Measurements from ENCODE around the gene ADARB1. TPM values are rescaled to one million over a fixed set of nuclear protein-coding genes. Genes with fewer than 3 reads are reported as not detected.

ADARB1 gene
- polyA plus RNA-seq, 1 of the 3 experiments (the other 2 are of a cell fraction) = 7.8 TPM

DNA sequence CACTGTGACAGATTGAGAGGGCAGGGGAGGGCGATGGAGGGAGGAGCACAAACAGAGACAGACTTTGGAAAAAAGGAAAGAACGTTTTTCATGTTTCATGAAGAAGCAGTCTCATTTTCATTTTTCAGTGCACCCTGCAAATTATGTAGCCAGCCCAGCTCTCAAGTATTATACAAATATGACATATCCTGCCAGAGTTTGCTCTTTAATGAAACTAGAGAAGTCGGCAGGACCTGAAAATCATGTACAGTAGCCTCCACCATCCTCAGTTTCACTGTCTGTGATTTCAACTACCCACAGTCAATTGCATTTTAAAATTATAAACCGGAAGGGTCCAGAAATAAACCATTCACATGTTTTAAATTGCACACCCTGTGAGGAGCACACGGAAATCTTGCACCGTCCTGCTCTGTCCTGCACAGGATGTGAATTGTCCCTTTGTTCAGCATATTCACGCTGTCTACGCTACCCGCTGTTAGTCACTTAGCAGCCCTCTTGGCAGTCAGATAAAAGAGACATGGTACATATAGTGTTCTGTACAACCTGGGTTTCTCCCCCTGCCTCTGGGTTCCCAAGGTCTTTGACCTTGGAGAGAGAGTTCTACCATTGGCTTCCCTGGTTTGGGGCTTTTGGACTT lies 13.6 kb upstream of the ADARB1 start:
- CTCF ChIA-PET = interaction anchor here (1.0 kb wide), 1 partner anchor 9 kb away, joined by 3 read pairs; no protein-coding TSS in a partner anchor

DNA sequence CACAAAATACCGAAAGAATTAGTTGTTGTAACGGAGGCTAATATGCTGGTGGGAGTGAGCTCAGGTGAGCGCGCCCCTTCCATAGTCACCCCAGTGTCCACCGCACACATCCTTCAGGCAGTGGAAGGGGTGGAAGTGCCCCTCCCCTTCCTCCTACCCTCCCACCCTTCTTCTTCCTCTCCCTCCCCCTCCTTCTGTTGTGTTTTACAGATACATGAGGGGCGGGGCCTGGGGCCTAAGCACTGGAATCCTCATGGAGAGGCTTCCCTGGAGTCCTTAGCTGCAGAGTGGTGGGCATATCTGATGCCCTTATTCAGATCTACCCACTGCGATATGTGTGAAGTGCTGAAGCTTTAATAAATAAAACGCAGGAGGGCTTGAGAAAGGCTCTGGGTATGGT lies 10.3 kb upstream of the ADARB1 start:
- ChIA-PET POLR2A (no interaction called here), CTCF (interaction anchor here (1.1 kb wide), 1 partner anchor 11 kb away, joined by 3 read pairs; no protein-coding TSS in a partner anchor)
- Histone ChIP-seq H3K79me2 (ENCODE audit: insufficient read depth) (no peaks in the 10 kb centered on the region), H2AFZ (ENCODE audit: low read depth) (no peak overlapping the region), H3K4me2 (no peak overlapping the region), H3K27ac (ENCODE audit: low read depth in 2 of 2, low read length in 1 of 2) (no peak overlapping the region), H3K9me2 (no peaks in the 10 kb centered on the region), H3K4me3 (ENCODE audit: low read depth in 2 of 2, low read length in 1 of 2) (no peak overlapping the region), H3F3A (replicated peaks; ENCODE audit: insufficient read depth) (no peaks in the 10 kb centered on the region), H3K36me3 (replicated peaks in 1 of 2; ENCODE audit: control insufficient read depth in 1 of 2, insufficient read depth in 2 of 2, low read length in 1 of 2) (no peaks in the 10 kb centered on the region), H3K4me1 (ENCODE audit: control insufficient read depth in 1 of 2, insufficient read depth in 2 of 2, low read depth in 1 of 2, low read length in 1 of 2) (peaks cover 0 to 14% of the 10 kb centered on the region in 2 experiments; a peak in 2 of 4 replicates), H4K20me1 (ENCODE audit: insufficient read depth) (no peaks in the 10 kb centered on the region), H3K9ac (no peak overlapping the region), H3K27me3 (ENCODE audit: insufficient read depth) (no peaks in the 10 kb centered on the region), H3K9me3 (no peaks in the 10 kb centered on the region)
- WGBS (ENCODE audit: low lambda C conversion rate) = 87% methylated on average over 8 of the region's 8 CpGs
- no peak for DNase-seq
- TF ChIP-seq ELF1 (IDR thresholded peaks at IDR 0.05) (no peak), CHD2 (IDR thresholded peaks at IDR 0.05; ENCODE audit: low read length, partially characterized antibody) (no peak), FOXM1 (IDR thresholded peaks at IDR 0.05; ENCODE audit: low read depth) (no peak), GABPA (IDR thresholded peaks at IDR 0.05; ENCODE audit: low read depth) (no peak), SMC3 (IDR thresholded peaks at IDR 0.05; ENCODE audit: low read depth, low read length) (no peak), JUND (IDR thresholded peaks at IDR 0.05) (no peak), SIN3A (IDR thresholded peaks at IDR 0.05; ENCODE audit: borderline replicate concordance, low read depth, low read length) (no peak)

More for the DNA sequence above, 13.6 kb upstream of the ADARB1 start:
- no peak overlapping the region for H2AFZ ChIP-seq (ENCODE audit: low read depth)
- no peaks in the 10 kb centered on the region for H3K36me3 ChIP-seq (replicated peaks in 1 of 2; ENCODE audit: control insufficient read depth in 1 of 2, insufficient read depth in 2 of 2, low read length in 1 of 2)
- TF ChIP-seq MAX (IDR thresholded peaks at IDR 0.05; ENCODE audit: low read depth) (no peak), SMC3 (IDR thresholded peaks at IDR 0.05; ENCODE audit: low read depth, low read length) (no peak), YY1 (IDR thresholded peaks at IDR 0.05; ENCODE audit: low read depth) (no peak)
- no peak overlapping the region for H3K27ac ChIP-seq (ENCODE audit: low read depth in 2 of 2, low read length in 1 of 2)
- H3K9ac ChIP-seq = no peak overlapping the region
- no peaks in the 10 kb centered on the region for H4K20me1 ChIP-seq (ENCODE audit: insufficient read depth)
- WGBS (ENCODE audit: low lambda C conversion rate) = 73% methylated on average over 9 of the region's 9 CpGs
- no peak overlapping the region for H3K4me3 ChIP-seq (ENCODE audit: low read depth in 2 of 2, low read length in 1 of 2)
- no peaks in the 10 kb centered on the region for H3K27me3 ChIP-seq (ENCODE audit: insufficient read depth)
- no peaks in the 10 kb centered on the region for H3F3A ChIP-seq (replicated peaks; ENCODE audit: insufficient read depth)
- POLR2A ChIA-PET = no interaction called here
- no peaks in the 10 kb centered on the region; a peak in 1 of 4 replicates for H3K4me1 ChIP-seq (ENCODE audit: control insufficient read depth in 1 of 2, insufficient read depth in 2 of 2, low read depth in 1 of 2, low read length in 1 of 2)
- no peaks in the 10 kb centered on the region for H3K79me2 ChIP-seq (ENCODE audit: insufficient read depth)
- H3K9me2 ChIP-seq = no peaks in the 10 kb centered on the region
- no peaks in the 10 kb centered on the region for H3K9me3 ChIP-seq
- no peak for DNase-seq
- H3K4me2 ChIP-seq = no peak overlapping the region

GRCh38 chr21:45064618-45065399 lies 9.6 kb upstream of the ADARB1 start:
- no peak overlapping the region for H3K4me3 ChIP-seq (ENCODE audit: low read depth in 2 of 2, low read length in 1 of 2)
- H4K20me1 ChIP-seq (ENCODE audit: insufficient read depth) = no peaks in the 10 kb centered on the region
- ChIA-PET CTCF (no interaction called here), POLR2A (no interaction called here)
- 80% methylated on average over 15 of the region's 19 CpGs for WGBS (ENCODE audit: low lambda C conversion rate)
- peaks cover 0 to 17% of the 10 kb centered on the region in 2 experiments; a peak in 2 of 4 replicates for H3K4me1 ChIP-seq (ENCODE audit: control insufficient read depth in 1 of 2, insufficient read depth in 2 of 2, low read depth in 1 of 2, low read length in 1 of 2)
- H3K36me3 ChIP-seq (replicated peaks in 1 of 2; ENCODE audit: control insufficient read depth in 1 of 2, insufficient read depth in 2 of 2, low read length in 1 of 2) = no peaks in the 10 kb centered on the region
- DNase-seq = no peak
- no peak overlapping the region for H2AFZ ChIP-seq (ENCODE audit: low read depth)
- H3K9me2 ChIP-seq = no peaks in the 10 kb centered on the region
- H3K27me3 ChIP-seq (ENCODE audit: insufficient read depth) = no peaks in the 10 kb centered on the region
- H3F3A ChIP-seq (replicated peaks; ENCODE audit: insufficient read depth) = no peaks in the 10 kb centered on the region
- H3K79me2 ChIP-seq (ENCODE audit: insufficient read depth) = no peaks in the 10 kb centered on the region
- no peak overlapping the region for H3K9ac ChIP-seq
- no peak overlapping the region for H3K4me2 ChIP-seq
- no peak overlapping the region for H3K27ac ChIP-seq (ENCODE audit: low read depth in 2 of 2, low read length in 1 of 2)
- no peaks in the 10 kb centered on the region for H3K9me3 ChIP-seq
- TF ChIP-seq ELF1 (IDR thresholded peaks at IDR 0.05) = no peak
- TF ChIP-seq, protein P1, sequence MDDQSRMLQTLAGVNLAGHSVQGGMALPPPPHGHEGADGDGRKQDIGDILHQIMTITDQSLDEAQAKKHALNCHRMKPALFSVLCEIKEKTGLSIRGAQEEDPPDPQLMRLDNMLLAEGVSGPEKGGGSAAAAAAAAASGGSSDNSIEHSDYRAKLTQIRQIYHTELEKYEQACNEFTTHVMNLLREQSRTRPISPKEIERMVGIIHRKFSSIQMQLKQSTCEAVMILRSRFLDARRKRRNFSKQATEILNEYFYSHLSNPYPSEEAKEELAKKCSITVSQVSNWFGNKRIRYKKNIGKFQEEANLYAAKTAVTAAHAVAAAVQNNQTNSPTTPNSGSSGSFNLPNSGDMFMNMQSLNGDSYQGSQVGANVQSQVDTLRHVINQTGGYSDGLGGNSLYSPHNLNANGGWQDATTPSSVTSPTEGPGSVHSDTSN (IDR thresholded peaks at IDR 0.05) = no peak
- TF ChIP-seq USF2 (IDR thresholded peaks at IDR 0.05; ENCODE audit: borderline replicate concordance, low read depth, low read length) = no peak
- no peak for TF ChIP-seq NRF1 (IDR thresholded peaks at IDR 0.05; ENCODE audit: low read depth, low read length)
- TF ChIP-seq FOSL2 (IDR thresholded peaks at IDR 0.05; ENCODE audit: borderline replicate concordance, low read depth) = no peak
- TF ChIP-seq GABPA (IDR thresholded peaks at IDR 0.05; ENCODE audit: low read depth) = no peak
- no peak for TF ChIP-seq GATA2 (CRISPR knock-in tag; IDR thresholded peaks at IDR 0.05)
- no peak for TF ChIP-seq EP300 (IDR thresholded peaks at IDR 0.05; ENCODE audit: borderline replicate concordance in 1 of 2, low read depth in 1 of 2, low read length in 1 of 2)
- TF ChIP-seq CHD2 (IDR thresholded peaks at IDR 0.05; ENCODE audit: low read length, partially characterized antibody) = no peak
- TF ChIP-seq RAD21 (IDR thresholded peaks at IDR 0.05; ENCODE audit: low read length) = no peak
- TF ChIP-seq EZH2phosphoT487 (IDR thresholded peaks at IDR 0.05; ENCODE audit: borderline replicate concordance, low read depth) = no peak
